K562 (cell line): ENCODE data around the gene GCH1. TPM values are rescaled to one million over a fixed set of nuclear protein-coding genes. Genes with fewer than 3 reads are reported as not detected.

Experiments used
- ATAC-seq: fragments of 200-7000 bp; cut with Tn5 transposase; 3 replicates; pipeline ENCODE4 v1.9.1; 2020; ENCODE audit warnings: moderate library complexity
- BruUV-seq: library from RNA; stranded (reverse); fragments of 400-500 nt; replicated peaks from 2 replicates; lab custom pipeline; 2021; lab: Mats Ljungman, UMichigan
- CTCF ChIA-PET: fragments of 300-600 bp; formaldehyde crosslinking; extraction: SDS; loops from one replicate; lab custom pipeline; 2021; ENCODE audit warnings: low intra/inter-chr PET ratio; lab: Yijun Ruan, JAX
- POLR2A ChIA-PET: fragments of 300-600, 350-650 bp; sonication (Branson Sonifier 250); formaldehyde crosslinking; extraction: SDS; loops from one replicate; lab custom pipeline; 2021; ENCODE audit warnings: antibody characterized with exemption, inconsistent platforms; lab: Yijun Ruan, JAX
- DNase-seq, 4 experiments: peaks; one replicate each; pipeline versions ENCODE4 v3.0.0 to v3.0.0-alpha.2; 2011 to 2018; ENCODE audit warnings: low spot score in 3 of 4, mixed read lengths in 3 of 4; ENCODE audit errors: extremely low read depth in 1 of 4
- FAIRE-seq: peaks from 2 replicates; lab custom pipeline; 2011; peaks lifted over from hg19 to GRCh38; lab: Jason Lieb, UNC
- H2AFZ ChIP-seq: 2 replicates; pipeline ENCODE4 v1.6.0; 2011; ENCODE audit warnings: low read depth, low read length, control low read depth, inconsistent platforms
- H3K27ac ChIP-seq: fragments of 200-600 bp; 3 replicates; pipeline ENCODE4 v1.8.0; 2011; ENCODE audit warnings: low read depth, mild to moderate bottlenecking, control low read depth, inconsistent platforms, low read length, moderate library complexity, mixed read lengths; ENCODE audit errors: extremely low read depth
- H3K27me3 ChIP-seq, 2 experiments: fragments of 300-600 bp in 1 of 2; 2 replicates in 1 of 2; 3 replicates in 1 of 2; pipeline versions ENCODE4 v1.6.0 to v1.8.0; 2011; ENCODE audit warnings: inconsistent platforms in 2 of 2, low read length in 2 of 2, mild to moderate bottlenecking in 1 of 2, mixed read lengths in 1 of 2, moderate library complexity in 1 of 2; ENCODE audit not compliant: control insufficient read depth in 2 of 2, insufficient read depth in 2 of 2
- H3K36me3 ChIP-seq: fragments of 300-600 bp; 3 replicates; pipeline ENCODE4 v1.8.0; 2011; ENCODE audit warnings: mild to moderate bottlenecking, low read length, inconsistent platforms; ENCODE audit not compliant: control insufficient read depth, insufficient read depth
- H3K4me1 ChIP-seq, 2 experiments: fragments of 200-600 bp in 1 of 2; replicated peaks in 1 of 2; 2 replicates in 1 of 2; 3 replicates in 1 of 2; pipeline versions ENCODE4 v1.5.1 to v1.8.0; 2011; ENCODE audit warnings: inconsistent platforms in 2 of 2, low read length in 2 of 2, mild to moderate bottlenecking in 1 of 2, mixed read lengths in 1 of 2, moderate library complexity in 1 of 2; ENCODE audit not compliant: control insufficient read depth in 2 of 2, insufficient read depth in 2 of 2
- H3K4me2 ChIP-seq: 2 replicates; pipeline ENCODE4 v1.6.1; 2011; ENCODE audit warnings: low read length, control low read depth, inconsistent platforms, mixed read lengths; ENCODE audit not compliant: insufficient read depth
- H3K4me3 ChIP-seq: fragments of 200-600 bp; sonication (generic), shearing (Covaris generic); 2 replicates; pipeline ENCODE4 v1.5.1; 2016; ENCODE audit warnings: control low read depth, inconsistent platforms
- H3K79me2 ChIP-seq: fragments of 200-600 bp; 3 replicates; pipeline ENCODE4 v1.8.0; 2011; ENCODE audit warnings: low read length, inconsistent platforms; ENCODE audit not compliant: control insufficient read depth, insufficient read depth
- H3K9ac ChIP-seq, 2 experiments: 2 replicates each; pipeline versions ENCODE4 v1.6.0 to v1.6.1; 2011; ENCODE audit warnings: low read depth in 2 of 2, low read length in 2 of 2, control low read depth in 1 of 2, inconsistent platforms in 1 of 2, mild to moderate bottlenecking in 1 of 2, mixed read lengths in 1 of 2; ENCODE audit not compliant: insufficient read depth in 1 of 2
- H3K9me1 ChIP-seq: one replicate; pipeline ENCODE4 v1.6.0; 2011; ENCODE audit warnings: inconsistent platforms, mild to moderate bottlenecking, low read length, moderate library complexity; ENCODE audit not compliant: control insufficient read depth, insufficient read depth
- H3K9me3 ChIP-seq: replicated peaks from 2 replicates; pipeline ENCODE4 v1.5.1; 2011; ENCODE audit warnings: low read depth, low read length, inconsistent platforms; ENCODE audit not compliant: control insufficient read depth, insufficient read depth
- H4K20me1 ChIP-seq: replicated peaks from 2 replicates; pipeline ENCODE4 v1.6.1; 2011; ENCODE audit warnings: low read length, inconsistent platforms, mixed read lengths; ENCODE audit not compliant: control insufficient read depth, insufficient read depth
- CLOCK ChIP-seq: fragments of 250-450 bp; sonication (Bioruptor Pico); IDR thresholded peaks from 2 replicates; pipeline ENCODE4 v1.4.0; 2020; ENCODE audit warnings: mild to moderate bottlenecking, moderate library complexity, borderline replicate concordance
- NFIC ChIP-seq: fragments of 450-650 bp; IDR thresholded peaks from 2 replicates; pipeline ENCODE4 v1.6.1; 2017; ENCODE audit warnings: mild to moderate bottlenecking, inconsistent platforms
- ZBED1 ChIP-seq: IDR thresholded peaks from 2 replicates; pipeline ENCODE4 v1.6.1; 2014
- ZBTB26 ChIP-seq: fragments of 450-650 bp; formaldehyde crosslinking; IDR thresholded peaks from 2 replicates; pipeline ENCODE4 v1.4.0; 2022; ENCODE audit warnings: missing genetic modification characterization
- ZMIZ1 ChIP-seq, 2 experiments: fragments of 150-350 bp in 1 of 2; IDR thresholded peaks; 2 replicates each; pipeline ENCODE4 v1.6.1; 2012 to 2016; ENCODE audit warnings: low read depth in 2 of 2, low read length in 2 of 2, mild to moderate bottlenecking in 1 of 2, moderate library complexity in 1 of 2
- ZNF146 ChIP-seq: IDR thresholded peaks from one replicate; pipeline ENCODE4 v1.6.1; 2018; ENCODE audit warnings: missing compliant biosample characterization; ENCODE audit not compliant: unreplicated experiment
- ZNF592 ChIP-seq: fragments of 450-650 bp; IDR thresholded peaks from 2 replicates; pipeline ENCODE4 v1.6.1; 2017; ENCODE audit warnings: antibody characterized with exemption, mild to moderate bottlenecking
- WGBS: fragments of 100-300 bp; shearing (Covaris generic); methylation state at CpG from one replicate; pipeline ENCODE4 v1.1.6; 2016; ENCODE audit warnings: low coverage, mixed read lengths; ENCODE audit not compliant: insufficient coverage; ENCODE audit errors: missing lambda C conversion rate; 5-methylcytosine and 5-hydroxymethylcytosine counted together
- in situ Hi-C: fragments of 300-500 bp; cut with MboI; formaldehyde crosslinking; loops from 4 replicates; pipeline ENCODE4 v1.15.0; 2018; ENCODE audit warnings: inconsistent platforms, mixed read lengths
- intact Hi-C: fragments of 100-400 bp; cut with micrococcal nuclease; formaldehyde crosslinking; loops from 2 replicates; pipeline ENCODE4 v1.14.2; 2022
- polyA plus RNA-seq, 8 experiments: library from polyadenylated mRNA; depleted of rRNA in 4 of 8; stranded (reverse) in 5 of 8; unstranded in 3 of 8; fragments of >200 nt; fragmentation: Nextera tagmentation in 2 of 8; fragmentation: Illumina TruSeq in 1 of 8; extraction: Ambion mirVana in 2 of 8; extraction: Trizol in 1 of 8; gene quantifications; 2 replicates each; pipeline versions ENCODE4 v1.2.1 to v1.2.3, GENCODE V29; 2011 to 2014; ENCODE audit warnings: inconsistent platforms in 1 of 8, missing spikeins in 1 of 8
- total RNA-seq, 7 experiments: library from RNA; depleted of rRNA in 6 of 7; stranded (reverse); fragments of >200 nt in 6 of 7; fragmentation: Illumina TruSeq in 2 of 7; extraction: Trizol in 2 of 7; gene quantifications; 2 replicates each; pipeline versions ENCODE4 v1.2.1 to v1.2.3, GENCODE V29; 2011 to 2021; ENCODE audit warnings: low replicate concordance in 1 of 7

GCH1 gene
- total and polyA plus RNA-seq, 9 of the 15 experiments (the other 6 are each of a cell fraction or from before 2014, with no cell fraction given) = 3.9 to 13.1 (median 6.5) TPM

GRCh38 chr14:54834081-54834480 lies 68.5 kb downstream of the GCH1 start (continued):
- no peak for TF ChIP-seq ZNF592

- no peaks in the 10 kb centered on the region for H3K4me1 ChIP-seq
- no peaks in the 10 kb centered on the region for H4K20me1 ChIP-seq
- no peaks in the 10 kb centered on the region for H3K9me1 ChIP-seq
- no peak overlapping the region for H3K27ac ChIP-seq
- no peaks in the 10 kb centered on the region for H3K9me3 ChIP-seq
- H2AFZ ChIP-seq = no peak overlapping the region
- peaks cover 3 to 4% of the 10 kb centered on the region in 2 experiments; a peak in 3 of 5 replicates for H3K27me3 ChIP-seq
- WGBS = 5% methylated on average over 4 of the region's 4 CpGs
- H3K36me3 ChIP-seq = no peaks in the 10 kb centered on the region
- ChIA-PET POLR2A (no interaction called here), CTCF (no interaction called here)
- H3K4me2 ChIP-seq = no peak overlapping the region
- DNase-seq (no peak), FAIRE-seq (no peak), ATAC-seq (no peak)
- no peak overlapping the region for H3K4me3 ChIP-seq
- in situ Hi-C loops = no loop called here
- BruUV-seq = no TSS peak
- intact Hi-C loops = no loop called here
- no peak overlapping the region for H3K9ac ChIP-seq
- H3K79me2 ChIP-seq = no peaks in the 10 kb centered on the region
- TF ChIP-seq ZBED1 = no peak
- peak; percentile 42; the same call in 1 of the 2 replicates for TF ChIP-seq NFIC
- no peak for TF ChIP-seq ZMIZ1 (IDR thresholded peaks at IDR 0.05; ENCODE audit: low read depth in 2 of 2, low read length in 2 of 2)
- TF ChIP-seq ZNF146 (CRISPR knock-in tag) = peak; percentile 64
- TF ChIP-seq CLOCK (CRISPR knock-in tag) = no peak
- no peak for TF ChIP-seq ZBTB26 (CRISPR knock-in tag)
Measured at GRCh38 chr14:54830650-54831049, 72.0 kb downstream of the GCH1 start.
